A172 (cell line): ENCODE data around the gene TTC28. TPM values are rescaled to one million over a fixed set of nuclear protein-coding genes. Genes with fewer than 3 reads are reported as not detected.
"Not testable (repeated sequence)": the region's sequence is repeated elsewhere in the genome, so short reads cannot be mapped to it uniquely, and the experiment has no call there.

Source experiments
- DNase-seq: peaks from one replicate; pipeline ENCODE4 v3.0.0-alpha.2; 2015; ENCODE audit warnings: low spot score
- total RNA-seq: library from RNA; depleted of rRNA; stranded (reverse); fragments of >200 nt; shearing (Covaris generic); gene quantifications from 2 replicates; pipeline ENCODE4 v1.2.3, GENCODE V29; 2014

TTC28 gene
- total RNA-seq, 1 experiment from 2014 or later = 0.45 TPM

DNA sequence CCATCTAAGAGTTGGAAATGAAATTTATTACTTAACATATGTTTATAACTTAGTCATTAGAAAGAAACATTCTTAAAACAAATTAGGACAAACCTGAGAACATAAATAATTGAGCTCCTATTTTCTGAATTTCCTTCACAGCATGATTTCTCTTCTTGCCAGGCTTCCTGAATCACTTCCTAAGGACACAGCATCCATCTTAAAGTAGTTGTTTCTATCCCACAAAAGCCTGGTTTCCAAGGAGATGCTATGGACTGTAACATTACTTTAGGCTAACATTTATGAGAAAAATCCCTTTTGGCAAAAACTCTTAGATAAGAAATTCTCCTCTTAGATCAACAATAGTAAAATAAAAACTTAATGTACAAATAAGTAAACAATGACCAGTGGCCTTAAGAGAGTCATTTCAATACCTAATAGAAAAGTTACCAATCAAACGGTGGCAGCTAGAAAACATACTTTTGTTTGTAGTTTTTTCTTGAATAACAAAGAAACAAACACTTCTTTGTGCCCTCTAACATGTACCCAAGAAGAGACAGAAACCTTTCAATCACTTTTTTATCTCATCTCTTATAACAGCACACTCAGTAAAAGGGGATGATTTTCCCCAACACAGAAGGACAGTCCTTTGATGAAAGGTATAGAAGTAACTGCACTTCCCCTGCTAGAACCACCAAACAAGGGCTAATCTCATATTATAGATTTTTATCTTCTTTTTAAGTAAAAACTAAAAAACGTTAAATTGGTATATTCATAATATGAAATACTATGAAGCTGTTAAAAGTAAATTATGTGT lies 74.5 kb downstream of the TTC28 start:
- no peak for DNase-seq

DNA sequence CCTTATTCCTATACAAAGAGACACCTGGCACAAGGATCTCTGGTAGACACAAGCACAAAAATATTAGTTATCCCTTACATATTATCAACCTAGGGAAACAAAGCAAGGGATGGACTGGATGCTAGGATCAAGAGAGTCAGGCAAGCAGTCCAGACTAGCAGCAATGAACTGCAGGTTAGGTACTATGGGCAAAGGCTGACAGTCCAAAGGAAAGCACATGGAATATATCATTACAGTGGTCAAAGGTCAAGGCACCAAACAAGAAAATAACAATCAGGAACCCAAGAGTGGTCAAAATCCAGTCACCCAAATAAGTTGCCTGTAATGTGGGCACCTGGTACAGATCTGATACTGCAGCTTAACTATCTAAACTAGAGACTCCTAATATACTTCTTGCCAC lies 77.7 kb downstream of the TTC28 start:
- DNase-seq = no peak

- DNase-seq = peak; percentile 26
Observed at GRCh38 chr22:28600546-28601143, 79.0 kb downstream of the TTC28 start.

- no peak for DNase-seq
Observed at GRCh38 chr22:28599693-28600092, 79.9 kb downstream of the TTC28 start.

GRCh38 chr22:28597665-28598064 lies 82.0 kb downstream of the TTC28 start:
- DNase-seq = no peak

GRCh38 chr22:28594797-28595462 lies 84.7 kb downstream of the TTC28 start:
- peak; percentile 34 for DNase-seq

DNA sequence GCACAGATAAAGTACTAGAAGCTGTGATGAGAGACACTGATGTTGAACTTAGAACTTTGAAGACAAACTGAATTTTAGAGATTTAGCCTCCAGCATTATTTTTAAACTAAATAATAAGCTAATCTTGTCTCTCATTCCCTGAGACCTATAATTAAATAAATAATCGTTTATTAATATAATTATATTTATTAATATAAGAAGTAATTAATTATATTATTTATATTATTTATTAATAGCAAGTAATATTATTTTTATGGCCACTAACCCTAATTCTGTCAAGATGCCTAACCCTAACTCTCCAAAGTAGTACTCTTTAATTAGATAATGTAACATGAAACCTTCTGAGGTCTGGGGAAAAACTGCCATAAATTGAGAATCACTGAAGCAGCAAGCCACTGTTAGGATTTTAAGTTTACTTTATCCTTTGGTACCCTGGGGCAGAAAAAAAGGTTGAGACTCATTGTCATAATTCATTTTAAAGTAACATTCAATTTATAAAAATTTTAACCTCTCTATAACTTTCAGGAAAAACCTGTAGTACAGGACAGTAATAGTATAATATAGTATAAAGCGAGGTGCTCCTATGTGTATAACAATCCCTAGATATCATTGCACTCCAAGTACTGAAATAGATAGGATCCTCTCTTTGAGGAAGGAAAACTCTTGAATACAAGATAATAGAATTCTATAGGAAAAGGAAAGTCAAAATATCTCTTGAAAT lies 85.4 kb downstream of the TTC28 start:
- DNase-seq = no peak

- no peak for DNase-seq
Observed at GRCh38 chr22:28593299-28593698, 86.3 kb downstream of the TTC28 start.

DNA sequence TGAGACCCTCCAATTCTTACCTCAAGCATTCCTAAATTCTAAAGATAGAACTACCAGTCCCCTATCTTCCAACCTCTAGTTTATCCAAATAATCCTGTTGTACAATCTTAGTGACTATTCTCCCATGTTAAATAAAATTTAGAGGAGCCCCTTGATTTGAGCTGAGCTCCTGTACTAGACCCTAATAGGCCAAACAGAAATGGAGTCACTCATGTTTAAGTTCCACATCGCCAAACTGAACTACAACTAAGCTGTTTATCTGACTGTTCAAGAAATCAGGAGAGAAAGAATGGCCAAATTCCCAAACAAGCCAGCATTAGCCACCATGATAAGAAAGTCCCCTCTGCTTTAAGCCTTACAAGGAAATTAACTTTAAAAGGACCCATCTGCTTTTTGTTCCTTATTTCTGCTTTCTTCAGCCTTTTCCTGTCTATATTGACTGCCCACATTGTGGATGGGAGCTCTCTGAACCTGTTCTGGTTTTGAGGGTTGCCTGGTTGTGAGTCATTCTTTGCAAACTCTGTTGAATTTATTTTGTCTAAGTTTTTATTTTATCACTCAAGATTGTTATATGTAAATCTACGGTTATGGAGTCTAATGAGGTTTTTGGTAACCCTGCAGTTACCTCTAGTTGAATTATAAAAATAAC lies 90.4 kb downstream of the TTC28 start:
- DNase-seq = no peak

DNA sequence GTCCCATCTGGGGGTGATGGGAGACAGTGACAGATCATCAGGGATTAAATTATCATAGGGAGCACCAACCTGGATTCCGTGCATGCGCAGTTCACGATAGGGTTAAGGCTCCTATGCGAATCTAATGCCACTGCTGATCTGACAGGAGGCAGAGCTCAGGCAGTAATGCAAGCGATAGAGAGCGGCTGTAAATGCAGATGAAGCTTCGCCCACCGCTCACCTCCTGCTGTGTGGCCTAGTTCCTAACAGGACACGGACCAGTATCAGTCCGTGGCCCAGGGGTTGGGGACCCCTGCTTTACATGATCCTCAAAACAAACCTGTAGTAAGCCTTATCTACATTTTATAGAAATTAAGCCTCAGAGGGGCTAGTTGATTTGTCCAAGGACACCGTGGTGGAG lies 94.3 kb downstream of the TTC28 start:
- DNase-seq = no peak

GRCh38 chr22:28582806-28583205 lies 96.8 kb downstream of the TTC28 start:
- no peak for DNase-seq

DNA sequence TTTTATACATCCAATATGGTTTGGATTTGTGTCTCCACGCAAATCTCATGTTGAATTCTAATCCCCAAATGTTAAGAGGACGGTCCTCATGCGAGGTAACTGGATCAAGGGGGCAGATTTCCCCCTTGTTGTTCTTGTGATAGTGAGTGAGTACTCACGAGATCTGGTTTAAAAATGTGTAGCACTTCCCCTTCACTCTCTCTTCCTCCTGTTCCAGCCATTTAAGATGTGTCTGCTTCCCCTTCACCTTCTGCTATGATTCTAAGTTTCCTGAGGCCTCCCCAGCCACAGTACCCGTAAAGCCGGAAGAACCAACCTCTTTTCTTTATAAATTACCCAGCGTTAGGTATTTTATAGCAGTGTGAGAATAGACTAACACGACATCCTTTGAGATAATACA lies 98.6 kb downstream of the TTC28 start:
- DNase-seq = no peak

DNA sequence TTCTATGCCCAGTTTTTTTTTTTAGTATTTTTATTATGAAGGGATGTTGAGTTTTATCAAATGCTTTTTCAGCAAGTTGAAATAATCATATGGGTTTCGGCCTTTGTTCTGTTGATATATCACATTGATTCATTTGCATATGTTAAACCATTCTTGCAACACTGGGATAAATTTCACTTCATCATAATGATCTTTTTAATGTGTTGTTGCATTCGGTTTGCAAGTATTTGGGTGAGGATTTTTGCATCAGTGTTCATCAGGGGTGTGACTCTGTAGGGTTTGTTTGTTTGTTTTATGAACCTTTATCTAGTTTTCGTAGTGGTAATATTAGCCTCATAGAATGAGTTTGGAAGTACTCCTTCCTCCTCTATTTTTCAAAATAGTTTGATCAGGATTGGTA lies 103.5 kb downstream of the TTC28 start:
- no peak for DNase-seq

- DNase-seq = no peak
Observed at GRCh38 chr22:28574159-28574788, 105.4 kb downstream of the TTC28 start.

- no peak for DNase-seq
Observed at GRCh38 chr22:28570696-28571373, 108.8 kb downstream of the TTC28 start.

- not testable (repeated sequence) for DNase-seq
Observed at GRCh38 chr22:28568974-28569373, 110.7 kb downstream of the TTC28 start.

DNA sequence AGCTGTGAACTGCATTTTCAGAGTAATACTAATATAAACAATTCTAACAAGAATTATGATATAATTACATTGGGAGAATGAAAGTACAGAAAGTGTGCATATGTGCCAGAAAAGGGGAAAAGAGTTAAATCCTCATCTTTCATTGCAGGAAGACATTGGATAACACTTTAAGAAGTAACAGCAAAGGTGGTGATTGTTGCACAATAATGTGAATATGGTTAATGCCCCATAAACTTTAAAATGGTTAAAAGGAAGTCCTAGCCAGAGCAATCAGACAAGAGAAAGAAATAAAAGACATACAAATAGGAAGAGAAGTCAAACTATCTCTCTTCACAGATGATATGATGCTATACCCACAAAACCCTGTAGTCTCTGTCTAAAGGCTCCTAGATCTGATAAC lies 111.5 kb downstream of the TTC28 start:
- no peak for DNase-seq

DNA sequence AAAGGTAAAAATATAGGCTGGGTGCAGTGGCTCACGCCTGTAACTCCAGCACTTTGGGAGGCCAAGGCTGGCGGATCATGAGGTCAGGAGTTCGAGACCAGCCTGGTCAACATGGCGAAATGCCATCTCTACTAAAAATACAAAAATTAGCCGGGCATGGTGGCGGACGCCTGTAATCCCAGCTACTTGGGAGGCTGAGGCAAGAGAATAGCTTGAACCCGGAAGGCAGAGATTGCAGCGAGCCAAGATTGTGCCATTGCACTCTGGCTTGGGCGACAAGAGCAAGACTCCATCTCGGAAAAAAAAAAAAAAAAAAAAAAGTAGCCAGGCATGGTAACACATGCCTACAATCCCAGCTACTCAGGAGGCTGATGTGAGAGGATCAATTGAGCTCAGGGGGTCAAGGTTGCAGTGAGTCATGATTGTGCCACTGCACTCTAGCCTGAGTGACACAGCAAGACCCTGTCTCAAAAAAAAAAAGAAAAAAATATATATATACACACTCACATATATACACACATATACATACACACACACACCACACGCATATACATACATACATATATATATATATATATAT lies 112.6 kb downstream of the TTC28 start:
- not testable (repeated sequence) for DNase-seq

DNA sequence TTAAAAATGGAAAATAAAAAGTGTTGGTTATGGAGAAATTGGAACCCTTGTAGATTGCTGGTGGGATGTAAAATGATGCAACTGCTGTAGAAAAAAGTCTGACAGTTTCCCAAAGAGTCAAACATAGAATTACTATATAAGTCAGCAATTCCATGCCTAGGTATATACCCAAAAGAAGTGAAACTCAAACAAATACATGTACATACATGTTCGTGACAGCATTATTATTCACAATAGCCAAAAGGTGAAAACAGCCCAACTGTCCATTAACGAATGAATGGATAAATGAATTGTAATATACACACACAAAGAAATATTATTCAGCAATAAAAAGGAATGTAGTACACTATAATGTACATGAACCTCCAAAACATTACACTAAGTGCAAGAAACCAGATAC lies 116.0 kb downstream of the TTC28 start:
- DNase-seq = no peak

- DNase-seq = no peak
Observed at GRCh38 chr22:28562324-28562723, 117.3 kb downstream of the TTC28 start.
